COLO829 (cell line): Measurements from ENCODE around the gene MAFF.
"Not testable (repeated sequence)": the region's sequence is repeated elsewhere in the genome, so short reads cannot be mapped to it uniquely, and the experiment has no call there.

Source experiments
- DNase-seq: peaks from one replicate; pipeline ENCODE4 v3.0.0; 2012; ENCODE audit warnings: low spot score

Gene MAFF

GRCh38 chr22:38223289-38223960 is 21.6 kb downstream of the MAFF start:
- no peak for DNase-seq

- no peak for DNase-seq
Observed at GRCh38 chr22:38226853-38227649, 25.3 kb downstream of the MAFF start.

GRCh38 chr22:38228326-38228872 is 26.6 kb downstream of the MAFF start:
- no peak for DNase-seq

- DNase-seq, result no peak
Observed at GRCh38 chr22:38228873-38229740, 27.3 kb downstream of the MAFF start.

- DNase-seq, result no peak
Observed at GRCh38 chr22:38230108-38230825, 28.5 kb downstream of the MAFF start.

GRCh38 chr22:38230916-38231315 is 29.1 kb downstream of the MAFF start:
- DNase-seq, result no peak

- DNase-seq, result no peak
Observed at GRCh38 chr22:38232196-38232595, 30.4 kb downstream of the MAFF start.

GRCh38 chr22:38233427-38233826 is 31.6 kb downstream of the MAFF start:
- DNase-seq, result no peak

GRCh38 chr22:38233856-38234255 is 32.1 kb downstream of the MAFF start:
- not testable (repeated sequence) for DNase-seq

- DNase-seq, result no peak
Observed at GRCh38 chr22:38235240-38235850, 33.6 kb downstream of the MAFF start.

GRCh38 chr22:38236786-38237185 is 35.0 kb downstream of the MAFF start:
- DNase-seq, result no peak

GRCh38 chr22:38238519-38239071 is 36.8 kb downstream of the MAFF start:
- DNase-seq, result no peak

GRCh38 chr22:38239101-38239761 is 37.4 kb downstream of the MAFF start:
- no peak for DNase-seq

GRCh38 chr22:38240734-38241252 is 39.0 kb downstream of the MAFF start:
- no peak for DNase-seq

- DNase-seq, result no peak
Observed at GRCh38 chr22:38243007-38243765, 41.4 kb downstream of the MAFF start.

- DNase-seq, result no peak
Observed at GRCh38 chr22:38244106-38244505, 42.3 kb downstream of the MAFF start.

GRCh38 chr22:38246046-38246658 is 44.4 kb downstream of the MAFF start:
- no peak for DNase-seq

GRCh38 chr22:38246692-38247091 is 44.9 kb downstream of the MAFF start:
- DNase-seq, result no peak

GRCh38 chr22:38247713-38248112 is 45.9 kb downstream of the MAFF start:
- DNase-seq, result no peak
